ENCODE measurements around the gene HIPK1. TPM values are rescaled to one million over a fixed set of nuclear protein-coding genes. Genes with fewer than 3 reads are reported as not detected.

HIPK1 gene
- total RNA-seq, 4 donors from 2014 or later = 48.3 to 63.9 (median 53.1) TPM

DNA sequence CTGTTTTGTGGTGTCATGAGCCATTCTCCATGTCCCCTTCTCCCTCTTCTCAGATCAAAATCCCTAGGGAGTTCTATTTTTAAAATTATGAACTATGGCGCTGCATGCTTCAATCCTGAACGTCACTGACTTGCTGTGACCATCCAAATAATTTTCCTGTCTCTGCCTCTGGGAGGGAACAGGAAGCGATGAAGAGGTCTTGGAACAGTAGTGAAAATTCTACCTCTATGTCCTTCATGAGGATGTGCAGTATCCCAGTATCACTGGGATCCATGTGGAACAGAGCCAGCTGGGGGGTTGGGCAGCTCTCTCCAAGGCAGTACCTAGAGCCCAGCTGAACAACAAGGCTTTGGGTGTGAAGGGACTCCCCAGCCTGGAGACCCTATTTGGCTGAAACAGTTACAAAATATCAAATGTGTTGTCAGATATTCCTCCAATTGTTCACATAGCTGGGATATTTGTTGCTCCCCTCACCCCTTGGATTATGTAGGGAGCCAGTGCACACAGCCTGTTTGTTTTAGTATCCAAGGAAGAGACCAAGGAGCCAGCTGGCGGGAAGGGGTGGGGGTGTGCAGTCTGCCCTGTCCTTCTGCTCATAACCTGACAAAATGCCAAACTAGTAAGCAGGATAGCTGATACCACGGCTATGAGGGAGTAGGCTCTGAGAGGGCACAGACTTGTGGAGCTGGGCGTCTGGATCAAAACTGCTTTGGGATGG, 16.4 kb upstream of the HIPK1 start:
- H3K4me1 ChIP-seq = peaks cover 0 to 10% (median 8%) of the 10 kb centered on the region in 4 donors
- intact Hi-C loops (cut with DNase I; ENCODE audit: low total_unique reads) (no loop called here), in situ Hi-C loops (cut with MboI; ENCODE audit: low pct_ligation_motif_present in 1 of 4, low pct_unique_long_range_greater_than_20kb in 1 of 4, low sequenced_read_pairs in 3 of 4) (no loop called here)
- H3K9me3 ChIP-seq = no peaks in the 10 kb centered on the region
- no peak overlapping the region for H3K4me3 ChIP-seq
- no peaks in the 10 kb centered on the region for H3K27me3 ChIP-seq
- DNase-seq = no peak
- TF ChIP-seq POLR2AphosphoS5 (IDR thresholded peaks at IDR 0.05) (no peak), POLR2A (IDR thresholded peaks at IDR 0.05) (no peak), EP300 (IDR thresholded peaks at IDR 0.05; ENCODE audit: low read depth) (no peak), CTCF (IDR thresholded peaks at IDR 0.05) (no peak)
- peaks cover 0 to 7% (median 0%) of the 10 kb centered on the region in 4 donors for H3K36me3 ChIP-seq
- H3K27ac ChIP-seq = peak overlapping the region; percentile 58 to 71 (median 64)
- 58 to 60% methylated on average over 4 to 6 of the region's 6 CpGs for WGBS, 2 donors (ENCODE audit: low coverage in 1 of 2)

GRCh38 chr1:113913312-113913668, 15.8 kb upstream of the HIPK1 start:
- Histone ChIP-seq H3K9me3 (no peaks in the 10 kb centered on the region), H3K36me3 (peaks cover 0 to 7% (median 0%) of the 10 kb centered on the region in 4 donors), H3K27me3 (no peaks in the 10 kb centered on the region), H3K27ac (peak overlapping the region; percentile 58 to 71 (median 64)), H3K4me1 (peaks cover 0 to 10% (median 8%) of the 10 kb centered on the region in 4 donors), H3K4me3 (no peak overlapping the region)
- no peak for DNase-seq
- no peak for TF ChIP-seq POLR2A (IDR thresholded peaks at IDR 0.05)
- TF ChIP-seq POLR2AphosphoS5 (IDR thresholded peaks at IDR 0.05) = no peak
- no peak for TF ChIP-seq EP300 (IDR thresholded peaks at IDR 0.05; ENCODE audit: low read depth)
- intact Hi-C loops (cut with DNase I; ENCODE audit: low total_unique reads) = no loop called here
- in situ Hi-C loops (cut with MboI; ENCODE audit: low pct_ligation_motif_present in 1 of 4, low pct_unique_long_range_greater_than_20kb in 1 of 4, low sequenced_read_pairs in 3 of 4) = no loop called here
- 61 to 63% methylated on average over 1 to 3 of the region's 3 CpGs for WGBS, 2 donors (ENCODE audit: low coverage in 1 of 2)

- 89 to 93% methylated on average over 1 to 5 of the region's 5 CpGs for WGBS, 2 donors (ENCODE audit: low coverage in 1 of 2)
- Histone ChIP-seq H3K27me3 (no peaks in the 10 kb centered on the region), H3K27ac (no peak overlapping the region), H3K9me3 (no peaks in the 10 kb centered on the region), H3K4me1 (peaks cover 0 to 10% (median 8%) of the 10 kb centered on the region in 4 donors), H3K36me3 (peaks cover 0 to 7% (median 0%) of the 10 kb centered on the region in 4 donors), H3K4me3 (no peak overlapping the region)
- DNase-seq = no peak
- intact Hi-C loops (cut with DNase I; ENCODE audit: low total_unique reads) (no loop called here), in situ Hi-C loops (cut with MboI; ENCODE audit: low pct_ligation_motif_present in 1 of 4, low pct_unique_long_range_greater_than_20kb in 1 of 4, low sequenced_read_pairs in 3 of 4) (no loop called here)
- TF ChIP-seq EP300 (IDR thresholded peaks at IDR 0.05; ENCODE audit: low read depth) = no peak
- no peak for TF ChIP-seq POLR2AphosphoS5 (IDR thresholded peaks at IDR 0.05)
- TF ChIP-seq CTCF (IDR thresholded peaks at IDR 0.05) = no peak
- no peak for TF ChIP-seq POLR2A (IDR thresholded peaks at IDR 0.05)
Observed at GRCh38 chr1:113913887-113914664, 15.0 kb upstream of the HIPK1 start.

GRCh38 chr1:113916974-113917373, 12.2 kb upstream of the HIPK1 start:
- no peak for TF ChIP-seq POLR2AphosphoS5 (IDR thresholded peaks at IDR 0.05)
- TF ChIP-seq POLR2A (IDR thresholded peaks at IDR 0.05) = no peak
- TF ChIP-seq EP300 (IDR thresholded peaks at IDR 0.05; ENCODE audit: low read depth) = no peak
- no peak for TF ChIP-seq CTCF (IDR thresholded peaks at IDR 0.05)
- no peak for DNase-seq
- Histone ChIP-seq H3K27ac (no peak overlapping the region), H3K4me1 (peaks cover 0 to 10% (median 8%) of the 10 kb centered on the region in 4 donors), H3K4me3 (no peak overlapping the region), H3K27me3 (no peaks in the 10 kb centered on the region), H3K36me3 (peaks cover 0 to under 1% (median 0%) of the 10 kb centered on the region in 4 donors), H3K9me3 (no peaks in the 10 kb centered on the region)
- intact Hi-C loops (cut with DNase I; ENCODE audit: low total_unique reads) (no loop called here), in situ Hi-C loops (cut with MboI; ENCODE audit: low pct_ligation_motif_present in 1 of 4, low pct_unique_long_range_greater_than_20kb in 1 of 4, low sequenced_read_pairs in 3 of 4) (no loop called here)
- WGBS, 2 donors (ENCODE audit: low coverage in 1 of 2) = 97 to 100% methylated on average over 1 to 5 of the region's 5 CpGs

Data from transverse colon (tissue), 4 donors.